Measurements from ENCODE around the gene OGA.

Gene OGA

GRCh38 chr10:101832325-101832771 lies 14.1 kb upstream of the OGA start:
- DNase-seq: no peak
- Histone ChIP-seq H3K27ac (ENCODE audit: low read length) (peak overlapping the region; percentile 80; the same call in 1 of the 2 replicates), H4K20me1 (ENCODE audit: insufficient read depth, low read length) (peaks cover 3% of the 10 kb centered on the region; the same call in 1 of the 2 replicates), H3K9ac (ENCODE audit: low read depth, low read length) (0 out of 2 replicates have a peak overlapping the region, but pooled peaks have one; percentile 66), H3K9me3 (ENCODE audit: insufficient read depth, low read length, severe bottlenecking) (no peaks in the 10 kb centered on the region), H3K27me3 (ENCODE audit: insufficient read depth, low read length, poor library complexity) (no peaks in the 10 kb centered on the region), H3K4me2 (ENCODE audit: insufficient read depth, low read length) (peak overlapping the region; percentile 92), H3K4me3 (ENCODE audit: low read depth in 1 of 2, low read length in 2 of 2) (peak overlapping the region in 1 of 2 experiments; percentile 64; a peak in 1 of 4 replicates), H2AFZ (ENCODE audit: low read depth, low read length) (no peak overlapping the region), H3K79me2 (ENCODE audit: insufficient read depth, low read length) (no peaks in the 10 kb centered on the region), H3K36me3 (ENCODE audit: insufficient read depth, low read length) (no peaks in the 10 kb centered on the region), H3K4me1 (ENCODE audit: insufficient read depth, low read length) (peaks cover 35% of the 10 kb centered on the region)
- TF ChIP-seq CTCF (IDR thresholded peaks at IDR 0.05; ENCODE audit: borderline replicate concordance, extremely low read depth, low read length, poor library complexity, severe bottlenecking) (no peak), EZH2 (IDR thresholded peaks at IDR 0.05; ENCODE audit: borderline replicate concordance, low read depth, low read length, severe bottlenecking) (no peak)
- ATAC-seq (ENCODE audit: insufficient read depth, low read depth): no peak

GRCh38 chr10:101831169-101831811 lies 13.0 kb upstream of the OGA start:
- TF ChIP-seq EZH2 (IDR thresholded peaks at IDR 0.05; ENCODE audit: borderline replicate concordance, low read depth, low read length, severe bottlenecking) (no peak), CTCF (IDR thresholded peaks at IDR 0.05; ENCODE audit: borderline replicate concordance, extremely low read depth, low read length, poor library complexity, severe bottlenecking) (no peak)
- Histone ChIP-seq H3K79me2 (ENCODE audit: insufficient read depth, low read length) (no peaks in the 10 kb centered on the region), H4K20me1 (ENCODE audit: insufficient read depth, low read length) (peaks cover 3% of the 10 kb centered on the region; the same call in 1 of the 2 replicates), H3K27me3 (ENCODE audit: insufficient read depth, low read length, poor library complexity) (no peaks in the 10 kb centered on the region), H3K9ac (ENCODE audit: low read depth, low read length) (peak overlapping the region; percentile 66), H3K27ac (ENCODE audit: low read length) (peak overlapping the region; percentile 80), H3K4me2 (ENCODE audit: insufficient read depth, low read length) (peak overlapping the region; percentile 92), H3K36me3 (ENCODE audit: insufficient read depth, low read length) (no peaks in the 10 kb centered on the region), H3K4me1 (ENCODE audit: insufficient read depth, low read length) (peaks cover 35% of the 10 kb centered on the region), H3K9me3 (ENCODE audit: insufficient read depth, low read length, severe bottlenecking) (no peaks in the 10 kb centered on the region), H3K4me3 (ENCODE audit: low read depth in 1 of 2, low read length in 2 of 2) (peak overlapping the region; percentile 18 to 64; a peak in 3 of 4 replicates), H2AFZ (ENCODE audit: low read depth, low read length) (peak overlapping the region; percentile 85)
- ATAC-seq (ENCODE audit: insufficient read depth, low read depth) (no peak), DNase-seq (no peak)

- H3K9ac ChIP-seq (ENCODE audit: low read depth, low read length): peak overlapping the region; percentile 66
- DNase-seq: peak; percentile 92
- peak overlapping the region; percentile 80 for H3K27ac ChIP-seq (ENCODE audit: low read length)
Observed at GRCh38 chr10:101830322-101831168, 12.3 kb upstream of the OGA start.

More at GRCh38 chr10:101830322-101831168, 12.3 kb upstream of the OGA start:
- H2AFZ ChIP-seq (ENCODE audit: low read depth, low read length): peak overlapping the region; percentile 85
- ATAC-seq (ENCODE audit: insufficient read depth, low read depth): peak; percentile 93
- peaks cover 3% of the 10 kb centered on the region; the same call in 1 of the 2 replicates for H4K20me1 ChIP-seq (ENCODE audit: insufficient read depth, low read length)
- no peak for TF ChIP-seq EZH2 (IDR thresholded peaks at IDR 0.05; ENCODE audit: borderline replicate concordance, low read depth, low read length, severe bottlenecking)
- no peak for TF ChIP-seq CTCF (IDR thresholded peaks at IDR 0.05; ENCODE audit: borderline replicate concordance, extremely low read depth, low read length, poor library complexity, severe bottlenecking)
- H3K36me3 ChIP-seq (ENCODE audit: insufficient read depth, low read length): no peaks in the 10 kb centered on the region
- no peaks in the 10 kb centered on the region for H3K9me3 ChIP-seq (ENCODE audit: insufficient read depth, low read length, severe bottlenecking)
- H3K27me3 ChIP-seq (ENCODE audit: insufficient read depth, low read length, poor library complexity): no peaks in the 10 kb centered on the region
- H3K4me2 ChIP-seq (ENCODE audit: insufficient read depth, low read length): peak overlapping the region; percentile 92
- H3K79me2 ChIP-seq (ENCODE audit: insufficient read depth, low read length): no peaks in the 10 kb centered on the region
- peaks cover 35% of the 10 kb centered on the region for H3K4me1 ChIP-seq (ENCODE audit: insufficient read depth, low read length)
- peak overlapping the region; percentile 18 to 64; a peak in 3 of 4 replicates for H3K4me3 ChIP-seq (ENCODE audit: low read depth in 1 of 2, low read length in 2 of 2)

Data from DND-41 (cell line).